Renal cortical epithelial cell (primary cell): ENCODE data around the gene NME5. TPM values are rescaled to one million over a fixed set of nuclear protein-coding genes. Genes with fewer than 3 reads are reported as not detected.
"Not testable (repeated sequence)": the region's sequence is repeated elsewhere in the genome, so short reads cannot be mapped to it uniquely, and the experiment has no call there.

Experiments
- DNase-seq: peaks from one replicate; pipeline ENCODE4 v3.0.0-alpha.2; 2011; ENCODE audit warnings: low read depth
- total RNA-seq: library from RNA; depleted of rRNA; stranded (reverse); fragments of >200 nt; gene quantifications from 2 replicates; pipeline ENCODE4 v1.2.3, GENCODE V29; 2014

NME5 gene
- total RNA-seq, 1 donor from 2014 or later: 17.1 TPM

DNA sequence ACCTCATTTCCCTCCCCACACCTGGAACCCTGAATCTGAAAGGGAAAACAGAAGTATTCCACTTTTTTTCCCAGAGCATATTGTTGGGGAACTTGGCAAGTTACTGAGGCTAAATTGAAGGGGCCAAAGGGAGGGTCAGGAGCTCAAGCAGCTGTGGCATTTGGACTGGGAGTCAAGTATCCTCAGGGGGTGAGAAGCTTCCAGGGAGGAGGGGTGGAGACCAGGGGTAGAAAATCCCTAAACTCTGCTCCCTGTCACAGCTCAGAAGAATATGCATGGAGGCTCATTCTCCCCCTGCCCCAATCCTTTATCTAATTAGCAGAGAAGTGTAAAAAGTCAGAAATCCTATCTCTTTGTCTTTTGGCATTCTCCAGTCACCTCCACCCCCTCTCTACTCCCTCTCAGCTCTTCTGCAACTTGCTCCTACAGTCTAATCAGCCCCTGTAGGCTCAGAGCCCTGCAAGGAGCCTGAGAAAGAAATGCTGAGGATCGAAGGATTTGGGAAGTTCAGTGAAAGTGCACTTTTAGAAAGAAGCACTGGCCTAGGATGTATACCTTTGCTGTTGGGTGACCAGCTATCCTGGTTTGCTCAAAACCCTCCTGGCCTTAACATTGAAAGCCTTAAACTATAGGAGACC, 61.1 kb downstream of the NME5 start:
- no peak for DNase-seq

DNA sequence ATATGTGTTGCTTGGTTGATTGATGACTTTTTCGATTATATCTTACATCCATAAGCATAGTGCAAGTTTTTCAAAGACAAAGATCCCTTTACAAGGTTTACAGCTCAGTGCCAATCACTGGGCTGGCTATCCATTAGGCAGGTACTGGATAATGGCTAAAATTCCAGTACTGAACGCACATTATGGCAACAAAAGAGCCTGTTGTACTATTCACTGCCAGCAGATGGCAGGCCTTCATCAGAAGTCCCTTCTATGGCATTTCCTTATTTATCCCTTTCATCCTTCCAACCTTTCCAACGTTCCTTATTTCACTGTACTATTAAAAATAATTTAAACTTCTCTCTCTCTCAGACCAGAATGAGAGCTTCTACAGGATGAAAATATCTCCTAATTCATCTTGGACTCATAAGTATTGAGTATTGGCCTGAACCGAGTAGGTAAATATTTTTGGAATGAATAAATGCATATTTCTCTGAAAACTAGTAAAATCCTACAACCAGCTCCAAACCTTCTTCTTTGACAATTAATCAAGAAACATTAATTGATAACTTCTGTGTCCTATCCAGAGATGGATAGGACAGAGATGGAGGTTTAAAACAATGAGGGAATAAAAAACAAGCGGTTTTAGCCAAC, 62.0 kb downstream of the NME5 start:
- DNase-seq: peak; percentile 68

DNA sequence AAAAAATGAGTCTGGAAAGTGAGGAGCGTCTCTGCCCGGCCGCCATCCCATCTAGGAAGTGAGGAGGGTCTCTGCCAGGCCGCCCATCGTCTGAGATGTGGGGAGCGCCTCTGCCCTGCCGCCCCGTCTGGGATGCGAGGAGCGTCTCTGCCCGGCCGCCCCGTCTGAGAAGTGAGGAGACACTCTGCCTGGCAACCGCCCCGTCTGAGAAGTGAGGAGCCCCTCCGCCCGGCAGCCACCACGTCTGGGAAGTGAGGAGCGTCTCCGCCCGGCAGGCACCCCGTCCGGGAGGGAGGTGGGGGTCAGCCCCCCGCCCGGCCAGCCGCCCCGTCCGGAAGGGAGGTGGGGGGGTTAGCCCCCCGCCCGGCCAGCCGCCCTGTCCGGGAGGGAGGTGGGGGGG, 69.2 kb downstream of the NME5 start:
- DNase-seq: not testable (repeated sequence)

DNA sequence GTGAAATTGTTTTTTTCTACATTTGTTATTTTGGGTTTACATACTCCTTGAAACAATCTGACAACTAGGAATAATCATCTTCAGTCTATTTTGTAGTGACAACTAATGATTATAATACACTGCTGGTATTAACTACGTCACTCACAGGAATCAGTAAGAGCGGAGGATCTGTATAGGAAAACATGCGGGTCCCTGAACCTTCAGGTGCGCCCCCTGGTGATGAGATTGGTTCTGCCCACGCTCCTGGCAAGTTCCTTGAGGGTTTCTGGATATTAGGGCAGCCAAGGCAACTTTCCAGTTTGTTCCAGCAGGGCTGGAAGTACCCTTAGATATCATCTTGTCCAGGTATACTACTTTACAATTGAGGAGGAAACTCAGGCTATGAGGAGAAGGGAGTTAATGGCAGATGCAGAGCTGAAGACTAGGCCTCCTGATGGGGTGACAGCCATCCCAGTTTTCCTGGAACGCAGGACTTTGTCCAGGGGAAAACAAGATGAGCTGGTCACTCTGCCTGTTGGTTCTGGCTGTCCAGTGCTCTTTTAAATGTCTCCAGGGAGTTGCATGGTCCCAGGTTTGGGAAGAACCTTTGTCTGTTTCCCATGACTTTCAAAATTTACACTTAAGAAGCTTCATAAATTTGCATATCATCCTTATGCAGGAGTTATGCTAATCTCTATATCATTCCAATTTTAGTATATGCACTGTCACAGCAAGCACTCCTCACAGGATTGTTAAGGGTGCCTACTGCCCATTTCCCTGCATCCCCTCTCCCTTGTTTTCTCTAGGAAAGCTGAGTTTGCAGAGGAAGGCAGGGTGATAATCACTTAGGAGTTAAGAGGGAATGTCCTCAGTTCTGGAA, 70.3 kb downstream of the NME5 start:
- DNase-seq: peak; percentile 64

DNA sequence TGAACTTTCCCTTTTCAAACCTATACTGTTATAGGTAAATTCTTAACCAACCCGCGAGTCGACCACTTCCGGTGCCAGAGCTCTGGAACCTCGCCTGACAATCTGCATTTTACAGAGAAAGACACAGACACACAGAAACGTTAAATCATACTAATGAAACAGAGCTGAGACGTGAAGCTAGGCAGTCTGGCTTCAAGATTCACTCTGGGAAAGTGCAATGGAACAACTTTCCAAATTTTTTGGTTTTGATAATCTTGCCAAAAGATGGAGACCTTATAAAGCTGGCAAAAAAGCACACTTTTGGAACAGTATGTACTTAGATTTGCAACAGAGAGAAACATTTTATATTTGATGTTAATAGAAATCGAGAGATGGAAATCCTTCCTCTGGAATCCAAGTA, 71.3 kb downstream of the NME5 start:
- no peak for DNase-seq

Other genes with a start within 250 kb of the NME5 start
- gene PKD2L2, start 250.0 kb downstream of the NME5 start, total RNA-seq: 0.05 TPM in 1 of 2 replicates, not detected in the other
- gene FAM13B, start 106.3 kb downstream of the NME5 start, total RNA-seq: 10.1 and 43.0 TPM in 2 replicates
- gene WNT8A, start 55.4 kb downstream of the NME5 start, total RNA-seq: not detected in 2 replicates
- 16.0 and 51.3 TPM in 2 replicates for gene BRD8, start 39.2 kb upstream of the NME5 start, total RNA-seq
- 1.3 and 17.9 TPM in 2 replicates for gene KIF20A, start 39.7 kb upstream of the NME5 start, total RNA-seq
- gene CDC23, start 73.9 kb upstream of the NME5 start, total RNA-seq: 31.8 and 35.0 TPM in 2 replicates
- gene GFRA3, start 135.2 kb upstream of the NME5 start, total RNA-seq: not detected in 2 replicates
- 0.35 and 2.6 TPM in 2 replicates for gene CDC25C, start 192.4 kb upstream of the NME5 start, total RNA-seq
- gene FAM53C, start 198.8 kb upstream of the NME5 start, total RNA-seq: 26.2 and 29.2 TPM in 2 replicates
- gene KDM3B, start 213.3 kb upstream of the NME5 start, total RNA-seq: 44.5 and 79.7 TPM in 2 replicates